ENCODE results near the gene STARD10. TPM values are rescaled to one million over a fixed set of nuclear protein-coding genes. Genes with fewer than 3 reads are reported as not detected.

The STARD10 gene
- total and polyA plus RNA-seq, 9 donors, result 36.8 to 56.1 (median 45.8) TPM

GRCh38 chr11:72743321-72744221 lies 50.3 kb downstream of the STARD10 start:
- H3K4me1 ChIP-seq (ENCODE audit: insufficient read depth), result no peaks in the 10 kb centered on the region

DNA sequence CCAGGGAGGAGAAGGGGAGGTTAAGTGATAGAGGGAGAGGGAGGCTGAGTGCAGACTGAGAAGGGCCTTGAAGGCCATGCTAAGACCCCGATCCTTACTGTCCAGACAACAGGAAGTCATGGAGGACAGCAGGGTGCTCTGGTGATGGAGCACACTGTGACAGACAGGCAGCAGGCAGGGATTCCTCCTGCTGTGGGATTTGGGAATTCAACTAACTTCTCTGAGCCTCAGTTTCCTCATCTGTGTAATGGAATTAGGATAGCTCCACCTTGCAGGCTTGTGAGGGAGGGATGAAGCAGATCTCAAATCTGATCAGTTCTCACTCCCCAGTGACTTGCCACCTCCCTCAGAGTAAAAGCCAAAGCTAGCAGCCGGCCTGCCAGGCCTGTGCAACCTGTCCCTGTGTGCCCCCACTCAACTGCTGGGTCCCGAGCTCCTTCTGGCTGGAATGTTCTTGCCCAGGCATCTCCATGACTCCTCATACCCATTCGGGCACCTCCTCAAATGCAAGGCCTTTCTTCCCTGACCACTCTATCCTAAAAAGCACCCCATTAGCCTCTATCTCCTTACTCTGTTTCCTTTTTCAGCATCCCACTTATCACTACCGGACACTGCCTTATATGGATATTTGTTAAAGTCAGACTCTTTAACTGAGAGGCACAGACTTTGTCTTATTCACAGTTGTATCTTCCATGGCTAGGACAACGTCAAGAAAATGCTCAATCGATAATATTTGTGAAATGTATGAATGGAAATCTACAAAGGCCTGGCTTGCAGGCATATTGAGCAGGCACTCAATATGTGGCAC lies 51.1 kb downstream of the STARD10 start:
- no peaks in the 10 kb centered on the region for H3K36me3 ChIP-seq
- TF ChIP-seq EP300 (IDR thresholded peaks at IDR 0.05), result no peak
- no peak for TF ChIP-seq POLR2A (IDR thresholded peaks at IDR 0.05)
- no peak for TF ChIP-seq CTCF (IDR thresholded peaks at IDR 0.05)
- no peaks in the 10 kb centered on the region for H3K27me3 ChIP-seq
- H3K27ac ChIP-seq, result no peak overlapping the region
- 72 to 79% (median 78%) methylated on average over 7 of the region's 7 CpGs for WGBS, 3 donors
- no peak for DNase-seq
- no peaks in the 10 kb centered on the region for H3K4me1 ChIP-seq (ENCODE audit: insufficient read depth)
- intact Hi-C loops (cut with DNase I), result no loop called here
- H3K9me3 ChIP-seq, result no peaks in the 10 kb centered on the region
- H3K4me3 ChIP-seq, result no peak overlapping the region

More at GRCh38 chr11:72743321-72744221, 50.3 kb downstream of the STARD10 start:
- intact Hi-C loops (cut with DNase I), result no loop called here
- no peaks in the 10 kb centered on the region for H3K27me3 ChIP-seq
- no peak for TF ChIP-seq EP300 (IDR thresholded peaks at IDR 0.05)
- TF ChIP-seq POLR2A (IDR thresholded peaks at IDR 0.05), result no peak
- no peak for TF ChIP-seq CTCF (IDR thresholded peaks at IDR 0.05)
- no peak overlapping the region for H3K27ac ChIP-seq
- 91 to 96% (median 92%) methylated on average over 5 to 6 of the region's 6 CpGs for WGBS, 3 donors
- H3K9me3 ChIP-seq, result no peaks in the 10 kb centered on the region
- no peak for DNase-seq
- H3K36me3 ChIP-seq, result no peaks in the 10 kb centered on the region
- no peak overlapping the region for H3K4me3 ChIP-seq

DNA sequence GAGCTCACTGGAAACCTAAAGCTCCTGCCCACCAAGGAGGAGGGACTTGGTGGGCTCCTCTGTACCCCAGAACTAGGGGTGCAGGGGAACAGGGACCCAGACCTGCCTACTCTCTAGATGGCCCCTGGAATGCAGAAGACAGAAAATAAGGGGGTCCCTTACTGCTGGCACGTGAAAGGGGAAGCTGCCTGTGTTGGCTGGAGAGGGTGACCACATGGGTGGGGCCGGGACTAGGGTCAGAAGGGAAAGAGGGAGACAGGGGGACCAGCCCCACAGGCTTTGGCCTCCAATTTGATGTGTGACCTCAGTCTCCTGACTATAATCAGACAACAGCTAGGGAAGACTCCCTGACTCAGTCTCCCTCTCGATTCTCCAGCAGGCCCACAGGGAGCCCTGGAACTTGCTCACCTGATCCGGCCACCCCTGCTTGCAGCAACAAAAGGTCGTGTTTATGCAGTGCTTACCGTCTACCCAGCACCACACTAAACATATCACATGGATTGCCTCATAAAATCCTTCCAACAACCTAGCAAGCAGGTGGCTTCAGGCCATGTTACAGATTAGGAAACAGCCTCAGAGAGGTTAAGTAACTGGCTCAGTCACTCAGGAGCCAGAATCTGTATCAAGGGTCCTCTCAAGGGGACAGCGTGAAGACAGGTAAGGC lies 51.9 kb downstream of the STARD10 start:
- no peaks in the 10 kb centered on the region for H3K4me1 ChIP-seq (ENCODE audit: insufficient read depth)
- WGBS, 3 donors, result 76 to 81% (median 79%) methylated on average over 7 of the region's 7 CpGs
- no peak overlapping the region for H3K27ac ChIP-seq
- H3K4me3 ChIP-seq, result no peak overlapping the region
- H3K27me3 ChIP-seq, result no peaks in the 10 kb centered on the region
- TF ChIP-seq EP300 (IDR thresholded peaks at IDR 0.05) (no peak), CTCF (IDR thresholded peaks at IDR 0.05) (no peak), POLR2A (IDR thresholded peaks at IDR 0.05) (no peak)
- no peak for DNase-seq
- no peaks in the 10 kb centered on the region for H3K9me3 ChIP-seq
- intact Hi-C loops (cut with DNase I), result no loop called here
- H3K36me3 ChIP-seq, result no peaks in the 10 kb centered on the region

DNA sequence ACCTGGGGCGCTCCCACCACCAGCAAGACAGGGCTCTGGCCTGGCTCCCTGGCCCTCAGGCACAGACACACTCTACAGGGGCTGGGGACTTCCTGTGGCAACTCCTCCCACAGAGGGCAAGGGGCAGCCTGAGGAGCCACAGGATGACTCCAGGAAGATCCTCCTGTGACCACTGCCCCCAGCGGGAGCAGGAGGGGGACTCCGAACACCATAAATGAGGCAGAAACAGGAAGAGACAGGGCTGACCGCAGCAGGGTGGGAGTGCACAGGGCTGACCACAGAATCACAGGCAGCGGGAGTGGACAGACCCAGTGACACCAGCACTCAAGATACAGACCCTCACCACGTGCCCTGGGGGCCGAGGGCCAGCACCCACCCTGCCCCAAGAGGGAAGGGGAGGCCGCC lies 52.4 kb downstream of the STARD10 start:
- Histone ChIP-seq H3K27me3 (no peaks in the 10 kb centered on the region), H3K4me3 (no peak overlapping the region), H3K9me3 (no peaks in the 10 kb centered on the region), H3K36me3 (no peaks in the 10 kb centered on the region), H3K4me1 (ENCODE audit: insufficient read depth) (no peaks in the 10 kb centered on the region), H3K27ac (no peak overlapping the region)
- no peak for DNase-seq
- intact Hi-C loops (cut with DNase I), result no loop called here
- TF ChIP-seq EP300 (IDR thresholded peaks at IDR 0.05), result no peak
- WGBS, 3 donors, result 72 to 88% (median 76%) methylated on average over 8 of the region's 8 CpGs
